ENCODE measurements around the gene EEIG1.

The EEIG1 gene

DNA sequence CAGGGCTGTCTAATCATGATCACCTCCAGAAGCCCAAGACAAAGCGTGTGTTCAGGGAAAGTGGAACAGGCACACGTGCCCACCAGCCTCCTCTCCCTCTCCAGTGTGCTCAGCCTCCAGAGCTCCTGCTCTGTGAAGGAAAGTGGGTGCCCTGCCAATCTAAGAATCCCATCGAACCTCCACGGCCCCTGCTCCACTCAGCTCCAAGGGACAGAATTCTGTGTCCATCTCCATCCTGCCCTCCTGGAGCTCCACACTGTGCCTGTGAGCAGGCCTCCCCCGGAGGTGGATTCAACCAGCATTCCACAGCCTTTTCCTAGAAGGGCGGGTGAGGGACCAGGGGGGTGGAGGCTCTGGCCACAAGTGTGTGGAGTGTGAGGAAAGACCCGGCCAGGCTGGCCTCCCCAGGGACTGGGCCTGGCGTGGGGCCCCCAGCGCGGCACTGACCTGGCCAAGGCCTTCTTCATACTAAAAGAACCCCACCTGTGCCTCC, 6.0 kb downstream of the EEIG1 start:
- DNase-seq (ENCODE audit: low spot score): no peak

DNA sequence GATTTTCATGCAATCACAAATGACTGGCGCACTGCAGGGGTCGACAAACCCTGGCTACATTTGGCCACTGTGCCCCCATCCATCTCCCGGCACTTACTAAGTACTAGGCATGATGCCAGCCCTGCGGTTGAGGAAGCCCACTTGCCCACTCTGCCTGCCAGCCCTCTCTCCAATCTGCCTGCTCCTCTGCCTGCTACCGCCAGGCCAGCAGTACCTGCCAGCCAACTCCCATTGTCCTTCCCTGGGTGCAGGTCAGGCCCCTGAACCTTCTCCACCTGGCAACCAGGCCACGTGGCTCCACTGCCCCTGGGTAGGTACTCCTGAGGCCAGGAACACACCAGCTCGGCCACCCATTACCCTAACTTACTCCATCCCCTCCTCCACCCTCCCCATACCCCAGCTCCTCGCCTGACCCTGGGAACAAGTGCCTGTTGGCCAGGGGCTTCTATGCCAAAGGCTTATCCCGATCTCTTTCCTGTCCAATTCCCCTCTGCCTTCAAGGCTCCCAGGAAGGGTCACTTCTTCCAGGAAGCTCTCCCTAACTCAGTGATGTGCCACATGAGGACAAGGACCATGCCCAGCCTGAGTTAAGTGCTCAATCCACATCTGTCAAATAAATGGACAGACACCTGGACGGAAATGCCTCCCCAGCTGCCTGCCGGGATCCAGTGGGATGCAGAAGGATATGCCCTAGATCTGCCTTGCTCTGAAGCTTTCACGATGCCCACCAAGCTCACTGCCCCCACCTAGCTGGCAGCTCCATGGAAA, 6.6 kb downstream of the EEIG1 start:
- DNase-seq (ENCODE audit: low spot score): no peak

DNA sequence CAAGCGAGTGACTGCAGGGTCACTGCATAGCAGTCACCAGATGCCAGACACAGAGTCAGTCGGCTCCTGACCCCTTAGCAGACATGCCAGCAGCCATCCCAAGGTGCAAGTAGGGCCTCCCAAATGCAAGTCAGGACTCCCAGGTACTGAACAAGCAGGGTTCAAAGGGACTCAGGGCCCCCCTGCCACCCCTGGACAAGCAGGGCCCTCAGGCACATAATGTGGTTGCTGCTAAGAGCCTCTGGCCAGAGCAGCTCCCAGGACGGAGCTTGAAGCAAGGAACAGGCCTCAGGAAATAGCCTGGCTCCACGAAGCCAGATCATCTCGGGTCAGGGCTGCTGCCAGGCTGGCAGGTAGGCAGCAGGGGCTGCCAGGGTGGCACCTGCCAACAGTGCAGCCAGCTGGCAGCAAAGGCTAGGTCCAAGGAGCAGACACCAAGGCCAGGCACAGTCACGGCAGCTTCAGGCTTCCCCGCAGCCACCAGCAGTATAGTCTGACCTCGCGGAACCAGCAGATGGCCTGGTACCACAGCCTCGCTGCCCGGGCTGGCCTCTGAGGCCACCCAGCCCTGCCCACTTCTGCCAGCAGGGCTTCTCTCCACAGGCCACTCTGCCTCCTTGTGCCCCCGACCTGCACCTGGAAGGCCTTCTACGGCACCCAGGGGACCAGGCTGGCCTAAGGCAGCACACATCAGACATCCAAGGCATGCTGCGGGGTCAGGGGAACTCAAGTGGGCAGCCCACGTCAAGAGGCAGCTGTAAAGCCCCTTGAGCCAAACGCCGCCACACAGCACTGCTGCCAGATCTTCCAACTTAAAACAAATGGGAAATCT, 7.4 kb downstream of the EEIG1 start:
- DNase-seq (ENCODE audit: low spot score): no peak

DNA sequence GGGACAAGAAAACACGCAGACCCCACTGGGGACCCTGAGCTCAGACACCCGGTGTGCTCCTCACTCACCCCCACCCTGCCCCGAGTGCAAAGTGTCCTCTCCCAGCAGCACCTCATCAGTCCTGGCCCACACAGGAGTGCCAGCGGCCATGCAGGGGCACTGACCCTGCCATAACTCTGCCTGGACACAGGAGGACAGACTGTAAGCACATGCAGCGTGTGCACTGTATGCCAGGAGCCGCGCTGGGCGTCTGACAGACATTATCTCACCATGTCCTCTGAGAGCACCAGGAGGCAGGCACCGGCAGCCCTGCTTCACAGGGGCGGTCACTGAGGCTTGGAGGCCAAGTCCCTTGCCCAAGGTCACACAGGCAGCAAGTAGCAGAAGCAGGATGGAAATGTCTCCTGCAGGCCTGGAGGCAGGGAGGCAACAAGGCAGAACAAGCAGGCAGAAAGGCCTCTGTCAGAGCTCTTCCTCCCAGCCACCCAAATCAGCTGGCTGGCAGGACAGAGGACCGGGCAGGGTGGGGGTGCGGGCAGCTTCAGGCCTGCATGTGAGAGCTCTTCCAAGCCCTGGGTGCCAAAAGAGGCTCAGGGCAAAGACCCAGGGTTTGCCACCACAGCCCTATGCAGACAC, 8.4 kb downstream of the EEIG1 start:
- peak; percentile 85 for DNase-seq (ENCODE audit: low spot score)

DNA sequence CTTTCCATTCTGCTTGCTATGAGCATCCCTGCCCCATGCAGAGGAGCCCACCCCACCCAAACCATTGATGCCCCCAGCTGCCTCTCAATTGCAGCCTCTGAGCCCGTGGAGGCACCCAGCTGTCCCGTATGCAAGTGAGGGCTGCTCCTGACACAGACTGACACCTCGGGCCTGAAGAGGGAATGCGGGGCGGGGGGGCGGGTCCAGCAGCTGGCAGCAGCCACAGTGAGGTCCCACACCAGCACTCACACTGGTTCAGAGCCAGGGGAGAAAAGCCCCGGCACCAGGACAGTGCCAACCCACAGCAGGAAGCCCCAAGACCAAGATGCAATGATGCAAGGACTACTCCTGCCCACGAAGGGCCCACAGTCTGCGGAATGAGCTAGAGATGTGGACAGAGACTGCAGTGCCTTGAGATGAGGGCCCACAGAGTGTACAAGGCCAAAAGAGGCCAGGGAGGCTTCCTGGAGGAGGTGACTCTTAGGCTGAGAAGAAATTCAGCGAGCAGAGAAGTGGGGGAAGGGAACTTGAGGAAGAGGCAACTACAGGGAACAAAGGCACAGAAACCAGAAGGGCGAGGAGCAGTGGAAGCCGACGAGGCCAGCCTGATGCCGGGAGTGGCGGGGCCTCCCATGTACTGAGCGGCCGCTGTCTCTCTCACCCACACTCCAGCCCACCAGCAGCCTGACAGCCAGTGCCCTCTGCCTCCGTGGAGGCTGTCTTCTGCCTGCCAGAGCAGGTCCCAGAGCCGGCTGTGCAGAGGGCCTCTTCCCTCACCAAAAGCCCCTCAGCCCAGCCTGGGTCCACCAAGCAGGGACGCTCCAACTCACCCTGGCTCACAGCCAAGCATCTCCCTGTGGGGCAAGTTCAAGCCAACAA, 9.2 kb downstream of the EEIG1 start:
- DNase-seq (ENCODE audit: low spot score): peak; percentile 97

DNA sequence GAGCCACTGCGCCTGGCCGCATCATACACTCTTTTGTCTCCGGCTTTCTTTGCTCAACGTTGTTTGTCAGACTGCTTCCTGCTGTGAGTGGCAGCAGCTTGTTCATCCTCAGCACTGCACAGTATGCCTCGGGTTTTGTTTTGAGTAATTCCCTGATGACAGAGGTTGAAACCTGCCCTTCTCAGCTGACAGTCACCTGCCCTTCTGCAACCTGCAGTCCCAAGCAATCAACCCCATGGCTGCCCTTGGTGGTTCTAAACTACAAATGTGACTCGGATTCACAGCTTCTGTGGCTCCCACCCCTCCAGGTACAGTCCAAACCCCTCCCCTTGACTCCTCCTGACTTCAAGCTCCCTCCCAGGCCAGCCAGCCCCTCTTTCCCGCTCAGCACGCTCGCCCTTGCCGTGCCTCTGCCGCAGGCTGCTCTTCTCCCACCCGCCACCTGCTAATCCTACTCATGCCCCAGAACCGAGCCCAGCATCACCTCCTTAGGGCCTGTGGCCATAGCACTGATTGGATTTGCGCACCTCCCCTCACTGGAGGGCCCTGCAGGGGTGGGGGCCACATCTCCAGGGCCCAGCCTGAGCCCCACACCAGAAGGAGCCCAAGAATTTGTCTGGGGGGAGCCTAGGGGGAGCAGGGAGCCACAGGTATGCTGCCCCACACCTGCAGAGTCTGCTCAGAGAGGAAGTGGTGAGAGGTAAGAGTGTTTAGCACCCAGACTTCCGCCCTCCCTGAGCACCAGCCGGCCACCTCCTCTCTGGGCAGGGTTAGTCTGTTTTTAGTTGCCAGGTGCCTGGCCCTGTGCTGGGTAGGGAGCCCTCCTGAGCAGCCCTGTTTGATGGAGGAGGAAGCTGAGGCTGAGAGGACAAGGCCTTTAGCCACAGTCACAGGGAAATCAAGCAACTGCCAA, 10.1 kb downstream of the EEIG1 start:
- no peak for DNase-seq (ENCODE audit: low spot score)

DNA sequence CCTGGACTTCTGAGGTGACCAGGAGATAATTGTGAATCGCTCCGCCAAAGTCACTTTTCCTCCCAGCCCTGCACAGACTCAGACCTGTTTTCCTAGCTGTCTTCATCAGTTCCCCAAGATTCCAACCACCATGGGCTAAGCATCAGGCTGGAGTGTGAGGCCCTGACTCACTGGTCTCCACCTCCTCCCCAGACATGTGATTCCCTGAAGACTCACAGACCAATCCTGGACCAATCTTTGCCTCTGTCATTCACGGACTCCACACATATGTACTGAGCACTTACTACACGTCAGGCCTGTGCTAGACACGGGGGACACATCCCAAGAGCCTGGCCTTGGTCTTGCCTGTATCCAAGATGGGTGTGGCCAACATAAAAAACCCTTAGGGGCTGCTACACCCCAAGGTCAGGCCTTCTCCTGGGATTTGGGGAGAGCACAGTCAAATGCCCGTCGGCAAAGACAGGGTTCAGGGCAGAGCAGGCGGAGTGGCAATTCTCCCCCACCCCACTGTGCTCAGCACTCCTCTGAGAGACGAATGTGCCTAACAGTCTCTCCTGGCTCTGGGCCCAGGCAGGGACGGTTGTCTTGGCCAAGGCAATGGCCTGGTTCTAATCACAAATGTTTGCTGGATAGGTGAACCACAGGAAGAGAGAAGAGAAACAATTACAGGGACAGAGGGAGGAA, 11.9 kb downstream of the EEIG1 start:
- peak; percentile 76 for DNase-seq (ENCODE audit: low spot score)

DNA sequence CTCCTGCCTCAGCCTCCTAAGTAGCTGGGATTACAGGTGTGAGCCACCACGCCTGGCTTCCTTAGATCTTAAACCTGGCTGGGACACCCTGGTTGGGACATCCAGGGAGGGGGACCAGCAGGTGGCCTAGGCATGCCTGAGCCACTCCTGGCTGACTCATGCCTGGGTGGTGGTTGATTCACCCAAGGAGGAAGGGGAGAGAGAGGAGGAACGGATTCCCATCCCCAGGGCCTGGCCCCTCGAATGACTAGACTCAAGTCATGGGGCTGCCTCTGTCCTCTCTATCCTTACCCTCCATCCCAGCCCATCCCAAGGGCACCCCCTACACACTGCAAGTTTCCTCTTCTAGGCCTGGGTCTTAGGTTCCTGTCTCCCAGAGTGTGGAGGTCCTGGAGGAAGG, 12.7 kb downstream of the EEIG1 start:
- DNase-seq (ENCODE audit: low spot score): no peak

DNA sequence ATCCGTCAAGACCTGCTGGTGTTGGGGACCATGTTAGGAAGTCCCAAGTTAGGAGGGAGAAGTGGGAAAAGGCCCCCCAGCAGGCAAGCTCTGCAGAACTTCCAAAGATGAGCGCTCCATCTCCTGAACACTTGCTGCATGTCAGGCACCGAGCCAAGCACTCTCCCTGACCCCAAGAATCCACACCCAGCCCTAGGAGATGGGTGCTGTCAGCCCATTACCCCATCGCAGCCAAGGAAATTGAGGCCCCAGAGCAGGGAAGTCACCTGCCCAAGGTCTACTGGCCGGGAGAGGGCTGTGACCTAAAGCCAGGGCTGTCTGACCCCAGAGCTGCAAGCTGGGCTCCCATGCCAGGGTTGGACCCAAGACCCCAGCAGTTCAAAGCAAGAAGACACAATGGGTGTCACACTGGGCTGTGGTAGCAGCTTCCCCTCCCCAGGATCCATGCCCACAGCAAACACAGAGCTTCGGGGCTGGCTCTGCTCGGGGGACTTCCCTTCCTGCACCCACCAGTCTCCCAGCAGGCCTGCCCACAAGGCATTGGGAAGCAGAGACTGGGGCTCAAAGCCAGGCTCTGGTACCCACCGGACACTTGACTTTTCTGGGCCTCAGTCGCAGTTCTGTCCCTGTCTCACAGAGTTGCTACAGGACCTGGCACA, 13.5 kb downstream of the EEIG1 start:
- DNase-seq (ENCODE audit: low spot score): no peak

DNA sequence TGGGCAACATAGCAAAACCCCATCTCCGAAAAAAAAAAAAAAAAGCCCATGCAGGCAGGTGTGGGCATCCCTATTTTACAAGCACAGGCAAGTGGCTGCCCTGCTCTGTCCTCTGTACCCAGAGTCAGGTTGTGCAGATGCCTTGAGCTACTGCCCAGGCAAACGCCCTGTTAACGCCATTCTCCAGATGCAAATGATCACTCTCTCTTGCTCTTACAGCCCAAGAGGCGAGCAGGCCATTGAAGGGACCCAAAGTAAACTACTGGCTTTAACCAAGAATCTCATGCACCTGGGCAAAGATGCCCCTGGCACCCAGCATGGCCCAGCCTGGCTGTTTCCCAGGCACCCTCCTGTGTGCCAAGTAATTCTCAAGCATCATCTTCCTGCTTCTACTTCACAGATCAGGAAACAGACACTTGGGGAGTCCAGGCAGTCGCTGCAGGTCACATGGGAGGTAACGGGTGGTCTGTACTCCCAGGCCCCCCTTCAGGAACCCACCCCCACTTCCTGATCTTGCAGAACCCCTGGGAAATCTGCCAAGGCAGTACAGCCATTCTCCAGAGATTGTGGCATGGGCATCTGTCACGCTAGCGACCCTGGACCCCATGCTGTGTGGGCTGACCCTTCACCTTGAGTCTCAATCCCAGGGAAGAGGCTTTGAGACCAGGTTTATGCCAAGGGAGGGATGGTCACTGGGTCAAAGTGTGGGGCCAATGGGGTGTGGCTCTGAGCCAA, 14.2 kb downstream of the EEIG1 start:
- no peak for DNase-seq (ENCODE audit: low spot score)

DNA sequence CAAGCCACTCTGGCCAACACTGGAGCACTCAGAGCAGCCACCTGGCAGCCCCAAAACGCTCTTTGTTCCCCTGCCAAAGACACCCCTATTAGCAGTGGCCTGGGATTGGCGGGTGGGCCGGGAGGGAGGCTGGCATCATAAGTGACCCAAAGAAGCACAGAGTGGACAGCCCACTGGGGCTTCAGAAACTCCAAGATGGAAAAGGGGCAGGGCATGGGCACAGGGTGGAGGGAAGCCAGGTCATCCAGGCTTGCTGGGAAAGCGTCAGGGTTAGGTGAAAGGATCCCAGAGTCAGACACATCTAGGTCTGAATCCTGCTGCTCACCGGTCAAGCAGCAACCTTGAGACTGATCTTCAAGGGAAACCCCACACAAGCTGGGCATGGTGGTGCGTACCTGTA, 14.8 kb downstream of the EEIG1 start:
- no peak for DNase-seq (ENCODE audit: low spot score)

DNA sequence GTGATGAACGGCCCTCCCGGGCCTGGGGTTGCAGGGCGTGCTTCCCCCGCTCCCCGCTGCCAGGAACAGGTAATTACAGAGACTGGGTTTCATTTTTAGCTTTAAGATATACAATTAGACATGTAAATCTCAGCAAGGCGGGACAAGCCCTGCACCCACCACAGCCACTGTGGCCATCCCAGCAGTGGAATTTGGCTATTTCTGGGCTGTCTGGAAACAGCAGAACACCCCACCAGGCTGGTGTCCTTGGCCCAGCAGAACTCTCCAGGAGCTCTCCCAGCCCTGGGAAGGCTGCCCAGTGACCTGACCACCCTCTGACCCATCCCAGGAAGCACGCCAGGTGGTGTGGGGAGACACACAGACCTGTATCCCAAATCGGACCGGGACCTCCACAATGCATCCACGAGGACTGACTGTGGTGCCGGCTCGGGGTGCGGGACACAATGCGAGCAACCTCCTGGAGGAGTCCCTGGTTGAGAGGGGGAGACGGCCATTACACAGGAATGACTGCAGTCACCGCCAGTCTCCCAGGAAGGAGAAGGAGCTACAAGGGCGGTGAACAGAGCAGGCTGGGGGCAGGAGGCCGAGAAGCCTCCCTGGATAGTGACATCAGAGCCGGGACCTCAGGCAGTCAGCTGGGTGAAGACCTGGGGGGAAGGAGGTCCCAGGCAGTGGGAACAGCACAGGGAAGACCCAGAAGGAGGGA, 17.3 kb downstream of the EEIG1 start:
- no peak for DNase-seq (ENCODE audit: low spot score)

DNA sequence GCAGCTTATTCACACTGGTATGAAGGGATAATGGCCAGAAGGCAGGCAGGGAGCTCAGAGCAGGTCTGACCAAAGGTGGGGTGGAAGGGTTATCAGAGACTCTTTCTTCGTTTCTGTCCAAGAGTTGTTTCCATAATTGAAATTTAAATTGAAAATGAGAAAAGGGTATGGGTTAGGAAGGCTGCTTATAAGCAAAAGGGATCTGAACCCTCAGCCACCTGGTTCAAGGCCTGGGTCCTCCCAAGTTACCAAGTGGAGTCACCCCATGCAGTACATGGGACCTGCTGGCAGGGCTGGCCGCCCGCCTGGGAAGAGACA, 17.8 kb downstream of the EEIG1 start:
- DNase-seq (ENCODE audit: low spot score): no peak

DNA sequence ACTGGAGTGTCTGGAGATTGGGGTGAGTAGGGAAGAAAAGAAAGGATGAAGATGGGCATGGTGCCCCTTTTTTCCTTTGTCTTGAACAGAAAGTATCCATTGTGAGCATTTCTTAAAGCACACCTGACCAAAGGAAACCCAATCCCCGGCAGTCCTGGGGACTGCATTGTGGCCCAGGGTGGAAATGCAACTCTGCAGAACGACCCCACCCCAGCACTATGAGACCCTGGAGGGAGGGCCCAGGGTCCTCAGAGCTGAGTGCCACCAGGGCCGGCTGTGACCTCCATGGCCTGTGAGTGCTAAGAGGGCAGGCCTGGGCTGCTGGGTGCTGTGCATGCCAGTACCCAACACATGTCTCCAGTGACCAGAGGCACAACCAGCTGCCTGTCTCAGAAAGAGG, 18.5 kb downstream of the EEIG1 start:
- no peak for DNase-seq (ENCODE audit: low spot score)

DNA sequence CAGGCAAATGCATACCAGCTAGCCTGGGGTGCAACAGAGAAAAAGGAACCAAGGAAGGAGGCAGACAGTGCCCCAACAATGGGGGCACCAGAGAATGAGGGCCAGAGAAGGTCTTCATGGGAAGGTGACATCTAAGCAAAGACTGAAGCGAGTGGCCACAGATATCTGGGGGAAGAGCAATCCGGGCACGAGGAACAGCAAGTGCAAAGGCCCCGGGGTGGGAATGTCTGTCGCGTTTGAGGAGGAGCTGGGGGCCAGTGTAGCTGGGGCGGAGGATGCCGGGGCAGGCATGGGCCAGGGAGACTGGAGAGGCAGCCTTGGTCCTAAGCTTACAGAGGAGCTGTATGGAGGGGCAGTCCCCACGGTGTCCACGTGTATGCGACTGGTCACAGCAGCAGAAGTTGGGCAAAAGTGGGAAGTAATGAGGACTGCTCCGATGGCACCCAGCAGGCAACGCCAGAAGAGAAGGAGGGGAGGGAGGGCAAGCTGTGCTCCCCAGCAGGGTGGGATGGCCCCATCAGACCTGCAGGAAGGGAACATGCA, 19.1 kb downstream of the EEIG1 start:
- DNase-seq (ENCODE audit: low spot score): peak; percentile 13

DNA sequence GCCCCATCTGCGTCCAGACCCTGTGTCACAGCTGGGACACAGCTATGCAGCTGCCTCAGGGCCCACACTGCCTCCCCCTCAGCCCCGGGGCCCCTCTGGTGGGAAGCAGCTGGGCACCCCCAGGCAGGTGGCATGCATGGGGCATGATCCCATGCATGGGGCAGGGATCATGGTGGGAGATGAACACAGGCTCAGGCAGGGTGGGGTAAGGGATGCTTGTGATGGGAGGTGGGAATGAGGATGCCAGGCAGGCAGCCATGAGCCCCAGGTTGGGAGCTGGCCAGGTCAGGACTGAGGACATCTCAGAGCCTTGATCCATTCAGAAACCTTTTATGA, 19.7 kb downstream of the EEIG1 start:
- DNase-seq (ENCODE audit: low spot score): no peak

DNA sequence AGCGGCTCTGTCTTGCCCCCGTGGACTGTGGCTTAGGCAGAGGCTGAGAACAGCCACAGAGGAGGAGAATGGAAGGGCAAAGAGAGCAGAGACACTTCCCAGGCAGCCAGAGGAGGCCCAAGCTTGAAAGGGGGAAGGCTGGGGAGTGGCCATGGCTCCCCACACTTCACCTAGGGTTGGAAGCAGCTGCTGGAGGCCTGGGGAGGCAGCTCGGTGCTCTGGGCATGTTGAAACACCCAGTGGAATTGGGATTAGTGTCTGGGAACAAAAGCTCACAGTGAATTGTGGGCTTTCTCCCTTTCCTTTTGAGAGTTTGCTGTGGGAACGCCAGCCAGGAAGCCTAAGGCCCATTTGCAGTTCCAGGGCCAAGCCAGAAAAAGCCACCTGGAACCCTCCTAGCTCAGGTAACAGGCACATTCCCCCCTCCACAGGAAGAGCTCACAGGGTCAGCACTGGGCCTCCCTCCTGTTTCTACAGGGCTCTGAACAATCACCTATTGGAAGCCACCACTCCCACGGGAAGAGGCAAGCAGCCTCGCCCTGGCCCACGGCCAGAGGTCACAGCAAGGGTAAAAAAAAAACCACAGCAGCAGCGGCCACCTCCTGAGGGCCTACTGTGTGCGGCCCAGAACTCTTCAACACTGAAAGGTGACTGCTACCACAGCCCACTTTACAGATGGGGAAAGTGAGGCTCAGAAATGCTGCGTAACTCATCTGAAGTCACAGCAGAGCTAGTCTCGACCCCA, 20.2 kb downstream of the EEIG1 start:
- DNase-seq (ENCODE audit: low spot score): no peak

Measured in Ammon's horn (tissue), 1 donor.